ENCODE measurements around the gene EAF1. TPM values are rescaled to one million over a fixed set of nuclear protein-coding genes. Genes with fewer than 3 reads are reported as not detected.
"Not testable (repeated sequence)": the region's sequence is repeated elsewhere in the genome, so short reads cannot be mapped to it uniquely, and the experiment has no call there.

EAF1 gene
- total and polyA plus RNA-seq, 12 donors = 2.6 to 30.6 (median 20.3) TPM

DNA sequence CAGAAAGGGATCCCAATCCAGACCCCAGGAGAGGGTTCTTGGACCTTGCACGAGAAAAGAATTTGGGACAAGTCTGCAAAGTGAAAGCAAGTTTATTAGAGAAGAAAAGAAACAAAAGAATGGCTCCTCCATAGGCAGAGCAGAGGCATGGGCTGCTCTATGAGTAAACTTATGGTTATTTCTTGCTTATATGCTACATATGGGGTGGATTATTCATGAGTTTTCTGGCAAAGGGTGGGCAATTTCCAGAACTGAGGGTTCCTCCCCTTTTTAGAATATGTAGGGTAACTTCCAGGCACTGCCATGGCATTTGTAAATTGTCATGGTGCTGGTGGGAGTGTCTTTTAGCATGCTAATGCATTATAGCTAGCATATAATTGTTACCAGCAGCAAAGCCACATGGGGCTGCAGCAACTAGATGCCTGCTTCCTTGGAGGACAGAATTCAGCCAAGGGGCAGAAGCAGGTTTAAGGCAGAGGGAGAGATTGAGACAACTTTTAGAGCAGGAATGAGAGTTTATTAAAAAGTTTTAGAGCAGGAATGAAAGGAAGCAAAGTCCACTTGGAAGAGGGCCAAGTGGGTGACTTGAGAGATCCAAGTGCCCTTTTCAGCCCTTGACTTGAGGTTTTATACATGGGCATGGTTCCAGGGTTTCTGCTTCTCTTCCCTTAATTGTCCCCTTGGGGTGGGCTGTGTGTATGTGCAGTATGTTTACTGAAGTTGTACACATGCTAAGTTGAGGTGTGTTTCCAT lies 41.3 kb upstream of the EAF1 start:
- 96 to 100% (median 98%) methylated on average over 1 of the region's 1 CpG for WGBS, 4 donors
- Histone ChIP-seq H3K36me3 (replicated peaks in 1 of 2) (no peaks in the 10 kb centered on the region), H3K4me3 (peak overlapping the region in 1 of 4 donors; percentile 0), H3K4me1 (replicated peaks in 1 of 2) (peaks cover 39 to 50% of the 10 kb centered on the region in 2 donors), H3K9me3 (replicated peaks in 1 of 3) (peaks cover 0 to 4% (median 0%) of the 10 kb centered on the region in 3 donors), H3K27ac (peak overlapping the region in 4 of 5 donors; percentile 48 to 83 (median 74)), H3K27me3 (no peaks in the 10 kb centered on the region)
- no peak for TF ChIP-seq POLR2A (IDR thresholded peaks at IDR 0.05)
- TF ChIP-seq, protein P1, sequence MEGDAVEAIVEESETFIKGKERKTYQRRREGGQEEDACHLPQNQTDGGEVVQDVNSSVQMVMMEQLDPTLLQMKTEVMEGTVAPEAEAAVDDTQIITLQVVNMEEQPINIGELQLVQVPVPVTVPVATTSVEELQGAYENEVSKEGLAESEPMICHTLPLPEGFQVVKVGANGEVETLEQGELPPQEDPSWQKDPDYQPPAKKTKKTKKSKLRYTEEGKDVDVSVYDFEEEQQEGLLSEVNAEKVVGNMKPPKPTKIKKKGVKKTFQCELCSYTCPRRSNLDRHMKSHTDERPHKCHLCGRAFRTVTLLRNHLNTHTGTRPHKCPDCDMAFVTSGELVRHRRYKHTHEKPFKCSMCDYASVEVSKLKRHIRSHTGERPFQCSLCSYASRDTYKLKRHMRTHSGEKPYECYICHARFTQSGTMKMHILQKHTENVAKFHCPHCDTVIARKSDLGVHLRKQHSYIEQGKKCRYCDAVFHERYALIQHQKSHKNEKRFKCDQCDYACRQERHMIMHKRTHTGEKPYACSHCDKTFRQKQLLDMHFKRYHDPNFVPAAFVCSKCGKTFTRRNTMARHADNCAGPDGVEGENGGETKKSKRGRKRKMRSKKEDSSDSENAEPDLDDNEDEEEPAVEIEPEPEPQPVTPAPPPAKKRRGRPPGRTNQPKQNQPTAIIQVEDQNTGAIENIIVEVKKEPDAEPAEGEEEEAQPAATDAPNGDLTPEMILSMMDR (IDR thresholded peaks at IDR 0.05) = no peak
- intact Hi-C loops (cut with DNase I) = loop anchor here in 1 of 2 donors (10.0 kb wide), 1 partner anchor 121 kb away; no protein-coding TSS in a partner anchor
- peak in 5 of 7 donors; percentile 15 to 52 (median 40) for DNase-seq

DNA sequence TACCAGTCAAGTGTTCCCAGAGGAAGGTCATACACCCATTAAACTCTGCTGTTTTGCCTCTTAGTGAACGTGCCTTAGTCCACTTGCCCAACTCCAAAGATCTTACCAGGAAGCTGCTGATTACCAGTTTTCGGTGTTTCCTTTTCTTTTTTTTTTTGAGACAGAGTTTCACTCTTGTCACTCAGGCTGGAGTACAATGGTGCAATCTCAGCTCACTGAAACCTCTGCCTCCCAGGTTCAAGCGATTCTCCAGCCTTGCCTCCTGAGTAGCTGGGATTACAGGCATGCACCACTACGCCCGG lies 40.8 kb upstream of the EAF1 start:
- H3K36me3 ChIP-seq (replicated peaks in 1 of 2); H3K27me3 ChIP-seq; H3K9me3 ChIP-seq (replicated peaks in 1 of 3): not testable (repeated sequence)
- peak in 1 of 7 donors; percentile 18 for DNase-seq
- WGBS, 4 donors = 57 to 84% (median 83%) methylated on average over 5 of the region's 5 CpGs
- Histone ChIP-seq H3K4me1 (replicated peaks in 1 of 2) (peaks cover 34 to 45% of the 10 kb centered on the region in 2 donors), H3K4me3 (peak overlapping the region in 1 of 4 donors; percentile 0), H3K27ac (peak overlapping the region; percentile 20 to 86 (median 74))
- intact Hi-C loops (cut with DNase I) = loop anchor here in 1 of 2 donors (10.0 kb wide), 1 partner anchor 122 kb away; no protein-coding TSS in a partner anchor

DNA sequence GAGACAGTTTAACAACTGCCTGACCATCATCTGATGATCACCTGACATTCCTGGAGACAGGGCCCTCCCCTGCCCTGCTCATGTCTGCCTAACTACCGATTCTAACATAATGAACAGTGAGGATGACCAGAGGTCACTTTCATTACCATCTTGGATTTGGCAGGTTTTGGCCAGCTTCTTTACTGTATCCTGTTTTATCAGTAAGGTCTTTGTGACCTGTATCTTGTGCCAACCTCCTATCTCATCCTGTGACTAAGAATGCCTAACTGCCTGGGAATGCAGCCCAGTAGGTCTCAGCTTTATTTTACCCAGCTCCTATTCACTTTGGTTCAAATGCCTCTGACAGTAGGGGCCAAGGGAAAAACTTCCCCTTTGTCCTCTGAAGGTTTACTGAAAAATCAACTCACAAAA lies 40.2 kb upstream of the EAF1 start:
- peak; percentile 72 to 87 (median 79) for DNase-seq
- Histone ChIP-seq H3K4me3 (no peak overlapping the region), H3K36me3 (replicated peaks in 1 of 2) (no peaks in the 10 kb centered on the region), H3K4me1 (replicated peaks in 1 of 2) (peaks cover 34 to 39% of the 10 kb centered on the region in 2 donors), H3K27ac (peak overlapping the region; percentile 63 to 86 (median 74)), H3K9me3 (replicated peaks in 1 of 3) (peaks cover 0 to 4% (median 0%) of the 10 kb centered on the region in 3 donors), H3K27me3 (no peaks in the 10 kb centered on the region)
- TF ChIP-seq, protein P1 (IDR thresholded peaks at IDR 0.05) = no peak
- TF ChIP-seq POLR2A (IDR thresholded peaks at IDR 0.05) = peak in 1 of 2 donors; percentile 59
- intact Hi-C loops (cut with DNase I) = loop anchor here in 1 of 2 donors (10.0 kb wide), 1 partner anchor 122 kb away; no protein-coding TSS in a partner anchor
- WGBS, 4 donors = 21 to 50% (median 36%) methylated on average over 1 of the region's 1 CpG

DNA sequence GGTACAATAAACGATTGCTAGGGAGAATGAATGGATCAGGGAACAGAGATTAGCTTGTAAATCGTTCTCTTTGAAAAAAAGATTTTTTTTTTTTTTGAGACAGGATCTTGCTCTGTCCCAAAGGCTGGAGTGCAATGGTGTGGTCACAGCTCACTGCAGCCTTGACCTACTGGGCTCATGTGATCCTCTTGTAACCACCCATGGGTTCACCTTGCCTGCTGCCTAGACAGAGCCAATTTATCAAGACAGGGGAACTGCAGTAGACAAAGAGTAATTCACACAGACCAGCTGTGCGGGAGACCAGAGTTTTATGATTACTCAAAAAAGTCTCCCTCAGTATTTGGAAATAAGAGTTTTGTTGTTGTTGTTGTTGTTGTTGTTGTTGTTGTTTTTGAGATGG lies 39.7 kb upstream of the EAF1 start:
- H3K27ac ChIP-seq = peak overlapping the region; percentile 63 to 86 (median 74)
- peaks cover 0 to 4% (median 0%) of the 10 kb centered on the region in 3 donors for H3K9me3 ChIP-seq (replicated peaks in 1 of 3)
- WGBS, 4 donors = 37 to 45% (median 40%) methylated on average over 3 of the region's 3 CpGs
- peaks cover 34 to 38% of the 10 kb centered on the region in 2 donors for H3K4me1 ChIP-seq (replicated peaks in 1 of 2)
- H3K4me3 ChIP-seq = no peak overlapping the region
- TF ChIP-seq, protein P1 (IDR thresholded peaks at IDR 0.05) = no peak
- no peak for TF ChIP-seq POLR2A (IDR thresholded peaks at IDR 0.05)
- no peaks in the 10 kb centered on the region for H3K27me3 ChIP-seq
- intact Hi-C loops (cut with DNase I) = loop anchor here in 1 of 2 donors (10.0 kb wide), 1 partner anchor 123 kb away; no protein-coding TSS in a partner anchor
- H3K36me3 ChIP-seq (replicated peaks in 1 of 2) = no peaks in the 10 kb centered on the region
- peak; percentile 61 to 90 (median 84) for DNase-seq

DNA sequence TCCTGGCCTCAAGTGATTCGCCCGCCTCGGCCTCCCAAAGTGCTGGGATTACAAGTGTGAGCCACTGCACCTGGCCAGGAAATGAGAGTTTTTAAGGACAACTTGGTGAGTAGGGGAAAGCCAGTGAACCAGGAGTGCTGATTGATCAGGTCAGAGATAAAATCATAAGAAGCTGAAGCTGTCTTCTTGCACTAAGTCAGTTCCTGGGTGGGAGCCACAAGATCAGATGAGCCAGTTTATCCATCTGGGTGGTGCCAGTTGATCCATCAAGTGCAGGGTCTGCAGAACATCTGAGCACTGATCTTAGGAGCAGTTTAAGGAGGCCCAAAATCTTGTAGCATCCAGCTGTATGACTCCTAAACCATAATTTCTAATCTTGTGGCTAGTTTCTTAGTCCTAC lies 39.1 kb upstream of the EAF1 start:
- not testable (repeated sequence) for H3K4me3 ChIP-seq; H3K27me3 ChIP-seq; H3K9me3 ChIP-seq (replicated peaks in 1 of 3); H3K36me3 ChIP-seq (replicated peaks in 1 of 2)
- peaks cover 34 to 38% of the 10 kb centered on the region in 2 donors for H3K4me1 ChIP-seq (replicated peaks in 1 of 2)
- intact Hi-C loops (cut with DNase I) = loop anchor here in 1 of 2 donors (10.0 kb wide), 1 partner anchor 124 kb away; no protein-coding TSS in a partner anchor
- 77 to 89% (median 84%) methylated on average over 3 of the region's 3 CpGs for WGBS, 4 donors
- peak in 1 of 7 donors; percentile 47 for DNase-seq
- H3K27ac ChIP-seq = peak overlapping the region in 4 of 5 donors; percentile 63 to 86 (median 78)

Measured in adrenal gland (tissue), 12 donors.